Measurements from ENCODE around the gene AP4B1.
"Not testable (repeated sequence)": the region's sequence is repeated elsewhere in the genome, so short reads cannot be mapped to it uniquely, and the experiment has no call there.

DNA sequence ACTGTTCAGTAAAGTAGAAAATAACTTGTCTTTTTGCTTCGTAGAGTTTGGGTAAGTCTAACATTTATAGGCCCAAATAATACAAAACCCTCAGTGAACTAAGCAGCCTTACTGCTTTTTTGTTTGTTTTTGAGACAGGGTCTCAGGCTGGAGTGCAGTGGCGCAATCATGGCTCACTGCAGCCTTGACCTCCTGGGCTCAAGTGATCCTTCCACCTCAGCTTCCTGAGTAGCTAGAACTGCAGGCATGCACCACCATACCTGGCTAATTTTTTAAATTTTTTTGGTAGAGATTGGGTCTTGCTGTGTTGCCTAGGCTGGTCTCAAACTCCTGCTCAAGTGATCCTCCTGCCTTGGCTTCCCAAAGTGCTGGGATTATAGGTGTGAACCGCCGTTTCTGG, 43.6 kb upstream of the AP4B1 start:
- TF ChIP-seq EZH2 (IDR thresholded peaks at IDR 0.05; ENCODE audit: insufficient read depth, poor library complexity, severe bottlenecking); EZH2phosphoT487 (IDR thresholded peaks at IDR 0.05; ENCODE audit: insufficient read depth, low read depth): not testable (repeated sequence)
